Activated CD4-positive, alpha-beta memory T cell treated with anti-CD3 and anti-CD28 coated beads, Interleukin-2, amount 10 ng/mL, durations not matched to agents 7 days and 5 days (primary cell): Measurements from ENCODE around the gene MCF2L. TPM values are rescaled to one million over a fixed set of nuclear protein-coding genes. Genes with fewer than 3 reads are reported as not detected.

Source experiments
- CTCF ChIA-PET: fragments of 350-600 bp; sonication (Branson Sonifier 250); formaldehyde crosslinking; loops from one replicate; lab custom pipeline; 2021; ENCODE audit warnings: antibody characterized with exemption, inconsistent platforms; lab: Charles Lee
- POLR2A ChIA-PET: fragments of 350-600 bp; sonication (Branson Sonifier 250); formaldehyde crosslinking; loops from one replicate; lab custom pipeline; 2021; ENCODE audit warnings: antibody characterized with exemption; lab: Charles Lee
- DNase-seq: peaks from one replicate; pipeline ENCODE4 v3.0.0-alpha.2; 2020
- H3K27ac Mint-ChIP-seq: one replicate; pipeline ENCODE4 v1.8.0; 2021; ENCODE audit warnings: mild to moderate bottlenecking, mixed read lengths
- H3K27me3 Mint-ChIP-seq: one replicate; pipeline ENCODE4 v1.8.0; 2021; ENCODE audit warnings: mixed read lengths
- H3K36me3 Mint-ChIP-seq: one replicate; pipeline ENCODE4 v1.8.0; 2021; ENCODE audit warnings: low read depth, mixed read lengths
- H3K4me1 Mint-ChIP-seq: one replicate; pipeline ENCODE4 v1.8.0; 2021; ENCODE audit warnings: mixed read lengths
- H3K4me3 Mint-ChIP-seq: one replicate; pipeline ENCODE4 v1.8.0; 2021; ENCODE audit warnings: mild to moderate bottlenecking, mixed read lengths
- H3K9me3 Mint-ChIP-seq: one replicate; pipeline ENCODE4 v1.8.0; 2021; ENCODE audit warnings: mixed read lengths
- total RNA-seq, 2 experiments: library from RNA; stranded (reverse); gene quantifications; one replicate each; pipeline ENCODE4 v1.2.3, GENCODE V29; 2021

MCF2L gene
- total RNA-seq, 2 experiments from 2014 or later, result 0.33 to 0.86 TPM

DNA sequence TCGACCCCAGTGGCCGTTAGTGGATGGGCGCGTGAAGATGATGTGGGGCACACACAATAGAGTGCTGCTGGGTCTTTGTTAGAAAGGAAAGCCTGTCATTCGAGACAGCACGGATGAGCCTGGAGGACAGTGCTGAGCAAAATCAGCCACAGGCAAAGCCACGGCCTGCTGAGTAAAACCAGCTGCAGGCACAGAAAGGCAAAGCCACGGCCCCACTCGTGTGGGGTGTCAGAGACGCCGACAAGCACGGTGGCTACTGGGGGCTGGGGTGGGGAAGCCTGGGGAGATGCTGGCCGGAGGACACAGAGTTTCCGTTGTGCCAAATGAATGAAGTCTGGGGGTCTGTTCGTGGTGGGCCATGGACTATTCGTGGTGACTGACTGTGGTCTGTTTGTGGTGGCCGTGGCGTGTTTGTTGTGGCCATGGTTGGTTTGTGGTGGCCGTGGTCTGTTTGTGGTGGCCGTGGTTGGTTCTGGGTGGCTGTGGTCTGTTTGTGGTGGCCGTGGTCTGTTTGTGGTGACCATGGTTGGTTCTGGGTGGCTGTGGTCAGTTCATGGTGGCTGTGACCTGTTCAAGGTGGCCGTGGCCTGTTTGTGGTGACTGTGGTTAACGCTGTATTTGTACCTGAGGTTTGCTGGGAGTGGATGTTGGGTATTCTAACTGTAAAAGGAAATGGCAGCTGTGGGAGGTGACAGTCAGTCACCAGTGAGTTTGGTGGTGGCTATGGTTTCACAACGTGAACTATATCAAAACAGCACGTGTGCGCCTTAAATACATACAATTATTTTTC, 36.3 kb downstream of the MCF2L start:
- CTCF ChIA-PET, result no interaction called here
- Mint-ChIP-seq H3K9me3 (peaks cover 5% of the 10 kb centered on the region), H3K4me1 (peaks cover 2% of the 10 kb centered on the region), H3K36me3 (no peaks in the 10 kb centered on the region), H3K27ac (peak overlapping the region; percentile 68), H3K4me3 (peak overlapping the region; percentile 32), H3K27me3 (no peaks in the 10 kb centered on the region)
- POLR2A ChIA-PET, result no interaction called here
- DNase-seq, result peak; percentile 20

DNA sequence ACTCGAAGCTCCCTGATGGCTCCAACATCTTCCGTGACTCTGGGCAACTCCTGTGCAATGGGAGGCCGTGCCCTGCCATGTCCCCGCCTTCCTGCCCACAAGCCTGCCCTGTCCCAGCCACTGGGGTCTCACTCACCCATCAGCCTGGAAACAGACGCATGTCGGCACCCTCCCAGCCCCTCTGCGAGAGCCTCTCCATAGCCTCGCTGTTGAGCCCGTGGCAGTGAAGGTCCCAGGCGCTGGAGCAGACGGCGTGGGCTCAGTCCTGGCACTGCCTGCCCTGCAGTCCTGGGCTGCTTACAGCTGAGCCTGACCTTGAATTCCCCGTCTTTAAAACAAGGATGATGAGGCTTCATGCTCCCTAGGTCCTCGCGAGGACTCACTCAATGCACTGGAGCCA, 37.0 kb downstream of the MCF2L start:
- Mint-ChIP-seq H3K27ac (no peak overlapping the region), H3K4me1 (peaks cover 2% of the 10 kb centered on the region), H3K4me3 (no peak overlapping the region), H3K27me3 (no peaks in the 10 kb centered on the region), H3K9me3 (peaks cover 5% of the 10 kb centered on the region), H3K36me3 (no peaks in the 10 kb centered on the region)
- no peak for DNase-seq
- ChIA-PET POLR2A (no interaction called here), CTCF (no interaction called here)

DNA sequence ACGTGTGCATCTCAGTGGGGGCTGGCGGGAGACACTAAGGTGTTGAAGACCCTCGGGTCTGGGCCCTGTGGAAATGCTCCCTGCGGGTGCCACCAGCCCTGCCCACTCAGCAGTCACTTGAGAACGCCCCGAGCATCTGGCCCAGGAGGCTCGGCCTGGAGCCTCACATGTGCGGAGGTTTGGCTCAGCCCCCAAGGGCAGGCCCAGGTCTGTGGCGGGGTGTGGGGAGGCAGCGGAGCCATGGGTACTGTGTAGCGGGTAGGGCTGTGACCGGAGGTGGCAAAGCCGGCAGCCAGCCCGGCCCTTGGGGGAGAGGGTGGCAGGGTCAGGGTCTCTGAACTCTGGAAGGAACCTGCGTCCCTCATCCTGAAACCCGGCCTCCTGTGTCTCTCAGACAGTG, 37.6 kb downstream of the MCF2L start:
- ChIA-PET CTCF (no interaction called here), POLR2A (no interaction called here)
- Mint-ChIP-seq H3K9me3 (peaks cover 9% of the 10 kb centered on the region), H3K36me3 (no peaks in the 10 kb centered on the region), H3K4me3 (no peak overlapping the region), H3K4me1 (peaks cover 2% of the 10 kb centered on the region), H3K27me3 (no peaks in the 10 kb centered on the region), H3K27ac (no peak overlapping the region)
- no peak for DNase-seq

DNA sequence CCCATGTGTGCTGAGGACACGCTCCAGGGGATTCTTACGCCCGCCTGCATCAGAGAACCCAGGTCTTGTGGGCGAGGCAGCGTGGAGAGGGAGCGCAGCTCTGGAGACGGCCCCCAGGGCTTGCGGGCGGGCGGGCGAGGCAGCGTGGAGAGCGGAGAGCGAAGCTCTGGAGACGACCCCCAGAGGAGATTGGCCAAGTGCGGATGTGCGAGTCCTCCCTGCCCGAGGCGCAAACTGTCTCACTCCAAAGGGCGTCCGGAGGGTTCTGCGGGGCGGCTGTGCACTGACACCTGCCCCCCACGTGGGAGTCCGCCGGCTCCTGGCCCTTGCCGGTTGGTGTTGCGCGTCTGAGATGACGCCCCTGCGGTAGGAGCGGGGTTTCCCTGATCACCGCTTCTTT, 39.8 kb downstream of the MCF2L start:
- no peaks in the 10 kb centered on the region for H3K27me3 Mint-ChIP-seq
- H3K9me3 Mint-ChIP-seq, result peaks cover 12% of the 10 kb centered on the region
- no peak for DNase-seq
- H3K27ac Mint-ChIP-seq, result no peak overlapping the region
- peaks cover 2% of the 10 kb centered on the region for H3K4me1 Mint-ChIP-seq
- POLR2A ChIA-PET, result no interaction called here
- no peak overlapping the region for H3K4me3 Mint-ChIP-seq
- H3K36me3 Mint-ChIP-seq, result no peaks in the 10 kb centered on the region
- CTCF ChIA-PET, result no interaction called here

DNA sequence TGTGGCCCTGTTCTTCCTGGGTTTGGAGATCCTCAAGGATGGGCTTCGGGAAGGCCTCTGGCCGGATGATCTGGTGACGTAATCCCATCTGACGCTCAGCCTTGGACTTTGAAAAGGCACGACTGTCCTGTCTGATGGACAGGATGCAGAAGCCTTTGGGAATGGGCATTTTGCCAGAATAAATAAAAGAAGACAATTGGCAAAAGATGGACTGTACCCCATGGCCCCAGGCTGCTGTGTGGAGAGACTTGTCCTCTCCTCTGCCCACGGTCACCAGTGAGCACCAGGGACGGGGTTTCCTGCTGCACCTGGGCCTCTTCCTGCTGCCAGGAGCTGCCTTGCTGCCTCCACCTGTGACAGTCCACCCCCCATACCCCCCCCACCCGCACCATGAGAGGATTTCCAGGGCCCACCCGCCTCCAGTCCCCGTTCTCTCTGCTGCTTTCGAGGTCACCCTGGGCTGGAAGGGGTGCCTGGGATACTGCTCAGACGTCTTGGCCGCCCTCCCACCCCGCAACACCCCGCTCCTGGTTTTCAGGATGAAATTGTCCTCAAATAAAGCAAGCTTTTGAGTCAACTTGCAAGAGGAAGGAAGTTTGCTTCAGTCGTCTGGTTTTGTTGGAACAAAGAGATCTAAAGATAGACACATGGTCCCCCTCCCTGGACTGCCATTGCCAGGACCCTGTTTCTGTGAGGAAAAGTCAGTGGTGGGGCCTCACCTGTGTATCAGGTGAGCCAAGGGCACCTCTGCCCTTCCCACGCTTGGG, 40.9 kb downstream of the MCF2L start:
- peaks cover 2% of the 10 kb centered on the region for H3K4me1 Mint-ChIP-seq
- H3K9me3 Mint-ChIP-seq, result peaks cover 7% of the 10 kb centered on the region
- CTCF ChIA-PET, result no interaction called here

DNA sequence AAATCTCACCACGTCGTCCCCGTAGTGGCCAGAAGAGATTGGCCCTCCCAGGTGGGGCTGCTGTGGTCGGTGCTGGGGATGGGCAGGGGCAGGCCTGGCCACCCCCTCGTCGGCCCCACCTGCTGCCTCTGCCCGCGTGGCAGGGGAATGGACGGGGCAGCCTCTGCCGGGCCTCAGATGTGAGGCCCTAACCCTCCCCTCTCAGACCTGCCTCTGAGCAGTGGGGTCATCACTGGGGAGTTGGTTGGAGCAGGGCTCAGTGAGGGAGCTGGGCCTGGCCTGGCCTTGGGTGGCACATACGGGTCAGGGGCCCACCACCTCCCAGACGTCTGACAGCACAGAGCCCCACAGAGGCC, 41.5 kb downstream of the MCF2L start:
- CTCF ChIA-PET, result no interaction called here
- no peaks in the 10 kb centered on the region for H3K27me3 Mint-ChIP-seq

More for the DNA sequence above, 40.9 kb downstream of the MCF2L start:
- no peak for DNase-seq
- H3K4me3 Mint-ChIP-seq, result no peak overlapping the region
- no peak overlapping the region for H3K27ac Mint-ChIP-seq
- POLR2A ChIA-PET, result no interaction called here
- no peaks in the 10 kb centered on the region for H3K36me3 Mint-ChIP-seq
- no peaks in the 10 kb centered on the region for H3K27me3 Mint-ChIP-seq

DNA sequence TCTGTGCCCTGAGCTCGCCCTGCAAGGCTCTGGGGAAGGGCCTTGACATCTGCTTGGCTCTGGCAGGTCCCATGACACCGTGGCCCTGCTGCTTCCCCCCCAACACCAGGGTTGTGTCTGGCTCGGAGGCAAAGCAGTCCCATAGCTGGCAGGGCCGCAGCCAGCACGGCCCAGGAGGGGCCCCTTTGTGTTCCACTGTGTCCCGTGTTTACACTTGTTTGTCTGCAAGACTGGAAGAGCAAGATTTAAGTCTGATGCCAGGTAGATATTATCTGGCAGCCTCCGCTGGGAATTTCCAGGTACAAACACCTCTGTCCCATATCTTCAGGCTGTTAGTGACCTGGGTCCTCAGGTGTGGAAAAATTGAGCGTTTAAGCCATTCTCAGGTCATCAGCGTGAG, 44.3 kb downstream of the MCF2L start:
- no peaks in the 10 kb centered on the region for H3K27me3 Mint-ChIP-seq
- no peaks in the 10 kb centered on the region for H3K36me3 Mint-ChIP-seq
- H3K4me1 Mint-ChIP-seq, result no peaks in the 10 kb centered on the region
- ChIA-PET CTCF (no interaction called here), POLR2A (no interaction called here)
- no peak overlapping the region for H3K4me3 Mint-ChIP-seq
- DNase-seq, result no peak
- no peak overlapping the region for H3K27ac Mint-ChIP-seq
- peaks cover 7% of the 10 kb centered on the region for H3K9me3 Mint-ChIP-seq

More for the DNA sequence above, 41.5 kb downstream of the MCF2L start:
- H3K9me3 Mint-ChIP-seq, result peaks cover 7% of the 10 kb centered on the region
- H3K4me1 Mint-ChIP-seq, result peaks cover under 1% of the 10 kb centered on the region
- no peak overlapping the region for H3K4me3 Mint-ChIP-seq
- POLR2A ChIA-PET, result no interaction called here
- no peak overlapping the region for H3K27ac Mint-ChIP-seq
- DNase-seq, result no peak
- no peaks in the 10 kb centered on the region for H3K36me3 Mint-ChIP-seq

DNA sequence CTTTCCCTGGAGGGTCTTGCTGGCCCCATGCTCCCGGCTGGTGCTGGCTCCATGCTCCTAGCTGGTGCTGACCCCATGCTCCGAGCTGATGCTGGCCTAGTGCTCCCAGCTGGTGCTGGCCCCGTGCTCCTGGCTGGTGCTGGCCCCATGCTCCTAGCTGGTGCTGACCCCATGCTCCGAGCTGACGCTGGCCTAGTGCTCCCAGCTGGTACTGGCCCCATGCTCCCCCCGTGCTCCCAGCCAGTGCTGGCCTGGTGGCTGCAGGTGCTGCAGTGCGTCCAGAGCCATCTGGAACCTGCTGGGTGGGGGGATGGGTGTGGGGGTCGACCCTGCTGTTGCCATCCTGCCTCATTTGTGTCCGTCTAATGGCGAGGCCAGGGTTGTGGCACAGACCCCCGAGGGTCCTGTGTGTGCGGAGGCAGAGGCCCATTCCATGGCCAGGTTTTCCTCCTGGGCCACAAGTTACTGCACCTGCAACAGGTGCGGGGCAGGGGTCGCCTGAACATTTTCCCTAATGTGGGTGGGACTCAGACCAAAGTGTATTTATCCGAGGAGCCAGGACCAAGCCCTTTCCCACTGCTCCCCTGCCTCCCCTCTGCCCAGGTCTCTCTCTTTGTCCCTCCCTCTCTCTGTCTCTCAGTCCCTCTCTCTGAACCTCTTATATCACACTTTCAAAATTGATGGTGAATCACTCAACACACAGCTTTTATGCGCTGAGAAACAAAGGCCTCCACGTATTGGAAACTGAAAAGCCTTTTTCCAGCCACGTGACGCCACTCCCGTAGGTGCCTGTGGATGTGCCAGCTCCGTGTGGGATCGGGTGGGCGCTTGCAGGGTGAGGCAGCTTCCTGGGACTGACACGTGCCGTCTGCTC, 45.1 kb downstream of the MCF2L start:
- H3K9me3 Mint-ChIP-seq, result peaks cover 7% of the 10 kb centered on the region
- no peaks in the 10 kb centered on the region for H3K36me3 Mint-ChIP-seq
- no peak overlapping the region for H3K27ac Mint-ChIP-seq
- H3K4me1 Mint-ChIP-seq, result no peaks in the 10 kb centered on the region
- no peak for DNase-seq
- ChIA-PET POLR2A (no interaction called here), CTCF (no interaction called here)
- no peak overlapping the region for H3K4me3 Mint-ChIP-seq
- H3K27me3 Mint-ChIP-seq, result no peaks in the 10 kb centered on the region

DNA sequence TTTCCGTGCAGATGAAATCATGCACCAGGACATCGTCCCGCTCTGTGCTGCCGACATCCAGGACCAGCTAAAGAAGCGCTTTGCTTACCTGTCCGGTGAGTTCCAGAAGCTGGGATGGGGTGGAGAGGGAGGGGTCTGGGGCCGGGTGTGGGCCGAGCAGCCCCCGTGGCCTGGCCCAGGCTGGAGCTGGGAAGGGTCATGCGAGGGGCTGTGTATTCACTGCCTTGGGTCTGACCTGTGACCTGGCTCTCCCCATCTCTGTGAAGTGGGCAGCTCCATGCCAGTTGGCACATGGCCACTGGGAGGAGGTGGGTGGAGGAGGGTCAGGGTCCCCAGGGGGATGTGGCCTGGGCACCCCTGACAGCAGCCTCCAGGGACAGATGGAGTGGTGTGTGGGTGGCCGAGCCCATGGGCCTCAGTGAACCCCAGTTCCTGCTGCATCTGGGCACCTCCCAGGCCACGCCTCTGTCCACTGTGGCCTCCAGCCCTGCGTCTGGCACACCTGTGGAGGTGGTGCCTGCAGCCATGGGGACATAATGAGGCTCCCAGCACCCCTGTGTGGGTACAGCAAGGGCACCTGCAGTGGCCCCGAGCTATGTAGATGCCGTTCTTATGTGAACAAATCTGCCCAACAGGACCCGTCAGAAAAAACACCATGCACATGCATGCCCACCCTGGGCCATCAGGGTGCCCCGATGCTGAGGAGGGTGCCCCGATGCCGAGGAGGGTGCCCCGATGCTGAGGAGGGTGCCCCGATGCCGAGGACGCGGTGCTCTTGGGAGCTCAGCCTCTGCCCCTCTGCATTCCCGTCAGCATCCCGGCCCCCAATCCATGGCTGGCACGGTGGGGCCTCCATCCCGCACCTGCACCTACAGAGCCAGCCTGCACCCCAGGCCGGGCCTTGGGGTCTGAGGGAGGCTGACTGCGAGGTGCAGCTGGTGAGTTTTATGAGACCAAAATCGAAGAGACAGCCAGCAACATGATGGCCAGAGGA, 46.0 kb downstream of the MCF2L start:
- Mint-ChIP-seq H3K27me3 (no peaks in the 10 kb centered on the region), H3K4me1 (no peaks in the 10 kb centered on the region), H3K9me3 (peaks cover 7% of the 10 kb centered on the region), H3K4me3 (no peak overlapping the region), H3K27ac (no peak overlapping the region), H3K36me3 (no peaks in the 10 kb centered on the region)
- CTCF ChIA-PET, result no interaction called here
- no peak for DNase-seq
- POLR2A ChIA-PET, result no interaction called here

DNA sequence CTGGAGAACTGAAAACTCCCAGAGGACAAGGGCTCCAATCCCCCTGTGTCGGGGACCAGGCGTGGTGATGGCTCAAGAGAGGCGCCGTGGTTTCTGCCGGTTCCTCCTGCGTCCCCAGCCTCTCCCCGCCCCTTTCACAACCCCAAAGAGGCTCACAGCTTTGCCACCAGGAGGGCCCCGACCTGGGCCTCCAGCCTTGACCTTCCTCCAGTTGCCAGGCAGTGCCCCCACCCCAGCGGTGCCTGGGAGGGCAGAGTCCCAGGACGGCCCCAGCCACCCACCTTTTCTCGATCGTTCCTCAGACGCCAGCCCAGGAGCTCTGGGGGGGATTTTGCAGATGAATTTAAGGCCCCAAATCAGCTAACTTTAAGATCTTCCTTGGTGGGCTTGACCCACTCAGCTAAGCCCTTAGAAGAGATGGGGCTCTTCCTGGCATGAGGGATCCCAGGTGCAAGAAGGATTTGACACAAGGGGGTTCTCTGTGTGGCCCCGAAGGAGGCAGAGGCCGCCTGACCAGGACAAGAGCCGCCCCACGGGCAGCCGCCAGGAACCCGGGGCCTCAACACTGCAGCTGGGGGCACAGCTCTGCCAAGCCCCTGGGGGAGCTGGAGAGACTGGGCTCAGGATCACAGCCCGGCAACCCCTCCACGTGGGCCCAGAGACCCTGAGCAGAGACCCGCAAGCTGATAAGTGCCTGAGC, 47.0 kb downstream of the MCF2L start:
- H3K4me1 Mint-ChIP-seq, result no peaks in the 10 kb centered on the region
- H3K36me3 Mint-ChIP-seq, result no peaks in the 10 kb centered on the region
- ChIA-PET POLR2A (no interaction called here), CTCF (no interaction called here)
- DNase-seq, result no peak
- no peak overlapping the region for H3K27ac Mint-ChIP-seq
- no peaks in the 10 kb centered on the region for H3K27me3 Mint-ChIP-seq
- H3K9me3 Mint-ChIP-seq, result peaks cover 7% of the 10 kb centered on the region
- no peak overlapping the region for H3K4me3 Mint-ChIP-seq

DNA sequence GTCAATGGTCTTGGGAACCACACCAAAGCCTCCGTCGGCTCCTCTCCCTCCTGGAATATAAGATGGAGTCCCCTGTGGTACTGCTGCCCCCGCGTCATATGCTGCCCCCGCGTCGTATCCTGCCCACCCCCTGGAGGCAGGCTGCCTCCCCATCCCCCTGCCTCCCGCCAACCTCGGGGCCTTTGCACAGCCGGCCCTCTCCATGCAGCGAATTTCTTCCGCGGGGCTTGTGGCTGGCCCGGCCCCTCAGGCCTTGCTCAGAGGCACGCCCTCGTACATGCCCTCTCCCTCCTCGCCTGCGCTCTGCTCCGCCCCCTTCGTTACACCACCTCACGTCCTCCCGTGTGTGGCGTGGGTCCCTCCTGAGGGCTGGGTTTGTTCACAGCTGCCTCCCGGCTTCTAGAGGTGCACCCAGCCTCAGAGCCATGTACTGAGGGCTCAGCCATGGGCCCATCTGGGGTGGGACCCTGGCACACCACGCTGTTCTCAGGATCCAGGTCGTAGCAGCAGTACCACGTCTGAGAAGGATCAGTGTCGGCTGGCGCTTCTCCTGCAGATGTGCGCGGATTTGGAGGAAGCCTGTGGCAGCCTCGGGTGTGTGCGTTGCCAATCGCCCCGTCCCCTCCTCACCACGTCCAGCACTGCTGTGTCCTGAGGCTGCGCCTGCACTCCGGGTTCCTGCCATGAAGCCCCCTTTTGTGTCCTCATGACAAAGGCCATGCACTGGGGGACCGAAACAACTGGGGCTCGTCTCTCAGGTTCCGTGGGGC, 47.7 kb downstream of the MCF2L start:
- CTCF ChIA-PET, result no interaction called here
- POLR2A ChIA-PET, result no interaction called here

More for the DNA sequence above, 47.7 kb downstream of the MCF2L start:
- Mint-ChIP-seq H3K27me3 (no peaks in the 10 kb centered on the region), H3K36me3 (no peaks in the 10 kb centered on the region), H3K4me3 (no peak overlapping the region), H3K27ac (no peak overlapping the region), H3K9me3 (peaks cover 3% of the 10 kb centered on the region), H3K4me1 (no peaks in the 10 kb centered on the region)
- DNase-seq, result no peak
